Islet of Langerhans (tissue), 1 donor: ENCODE results near the gene DNAAF8.

Source experiments
- FAIRE-seq: peaks from one replicate; lab custom pipeline; 2011; peaks lifted over from hg19 to GRCh38; lab: Jason Lieb, UNC

Gene DNAAF8

GRCh38 chr16:4734063-4734729 is at the start of gene DNAAF8, which contains the start of gene ANKS3:
Gene DNAAF8 (plus strand): TSS chr16:4734537. CDS start chr16:4736515, 1,978 bp downstream.
Gene ANKS3 (minus strand): TSS chr16:4734271. CDS start chr16:4730149, 4,122 bp downstream.
- FAIRE-seq, result no peak

- FAIRE-seq, result no peak
Measured at GRCh38 chr16:4684763-4685162, 49.6 kb upstream of the DNAAF8 start.

GRCh38 chr16:4685292-4685691 is 49.0 kb upstream of the DNAAF8 start:
- FAIRE-seq, result no peak

GRCh38 chr16:4685776-4686496 is 48.4 kb upstream of the DNAAF8 start:
- no peak for FAIRE-seq

- no peak for FAIRE-seq
Measured at GRCh38 chr16:4686497-4687210, 47.7 kb upstream of the DNAAF8 start.

GRCh38 chr16:4687416-4687815 is 46.9 kb upstream of the DNAAF8 start:
- FAIRE-seq, result no peak

GRCh38 chr16:4687946-4688673 is 46.2 kb upstream of the DNAAF8 start:
- FAIRE-seq, result no peak

- no peak for FAIRE-seq
Measured at GRCh38 chr16:4688674-4689045, 45.7 kb upstream of the DNAAF8 start.

GRCh38 chr16:4689091-4689671 is 45.2 kb upstream of the DNAAF8 start:
- FAIRE-seq, result no peak

- no peak for FAIRE-seq
Measured at GRCh38 chr16:4689864-4690704, 44.3 kb upstream of the DNAAF8 start.

- FAIRE-seq, result no peak
Measured at GRCh38 chr16:4690946-4691665, 43.2 kb upstream of the DNAAF8 start.

GRCh38 chr16:4691666-4692412 is 42.5 kb upstream of the DNAAF8 start:
- FAIRE-seq, result no peak

- FAIRE-seq, result no peak
Measured at GRCh38 chr16:4692460-4693295, 41.7 kb upstream of the DNAAF8 start.

- FAIRE-seq, result no peak
Measured at GRCh38 chr16:4693296-4693955, 40.9 kb upstream of the DNAAF8 start, which contains the start of gene NUDT16L1. Gene NUDT16L1 (plus strand): TSS chr16:4693562. CDS start chr16:4693727, 165 bp downstream.

- no peak for FAIRE-seq
Measured at GRCh38 chr16:4693956-4694641, 40.2 kb upstream of the DNAAF8 start.

GRCh38 chr16:4694642-4695451 is 39.5 kb upstream of the DNAAF8 start:
- no peak for FAIRE-seq
